AG04450 (cell line): ENCODE results near the gene BEX2. TPM values are rescaled to one million over a fixed set of nuclear protein-coding genes. Genes with fewer than 3 reads are reported as not detected.

ENCODE experiments used
- CTCF ChIA-PET: fragments of 300-600, 350-600 bp; formaldehyde crosslinking; extraction: SDS; loops from one replicate; lab custom pipeline; 2022; ENCODE audit warnings: antibody characterized with exemption, inconsistent platforms; lab: Charles Lee
- POLR2A ChIA-PET: fragments of 350-600 bp; formaldehyde crosslinking; extraction: SDS; loops from one replicate; lab custom pipeline; 2021; ENCODE audit warnings: antibody characterized with exemption, inconsistent platforms; lab: Yijun Ruan, JAX
- DNase-seq: peaks from one replicate; pipeline ENCODE4 v3.0.0-alpha.2; 2011; ENCODE audit warnings: low read depth, low spot score
- H3K27ac ChIP-seq: one replicate; pipeline ENCODE4 v1.5.1; 2012; ENCODE audit warnings: low read depth, low read length, control low read depth
- H3K27me3 ChIP-seq: one replicate; pipeline ENCODE4 v1.6.0; 2012; ENCODE audit warnings: low read length; ENCODE audit not compliant: control insufficient read depth, insufficient read depth
- H3K4me3 ChIP-seq: 2 replicates; pipeline ENCODE4 v1.5.1; 2011; ENCODE audit warnings: mild to moderate bottlenecking, low read depth, low read length, control low read depth
- H3K9me3 ChIP-seq: 2 replicates; pipeline ENCODE4 v1.5.1; 2012; ENCODE audit warnings: low read length; ENCODE audit not compliant: control insufficient read depth, insufficient read depth
- CTCF ChIP-seq: IDR thresholded peaks from 2 replicates; pipeline ENCODE4 v1.5.1; 2011; ENCODE audit warnings: low read depth, low read length, control low read depth, inconsistent platforms
- polyA plus RNA-seq: library from polyadenylated mRNA; depleted of rRNA; stranded (reverse); fragments of >200 nt; gene quantifications from 2 replicates; pipeline ENCODE4 v1.2.3, GENCODE V29; 2011

The BEX2 gene
- polyA plus RNA-seq, 1 experiment = 0.25 TPM

DNA sequence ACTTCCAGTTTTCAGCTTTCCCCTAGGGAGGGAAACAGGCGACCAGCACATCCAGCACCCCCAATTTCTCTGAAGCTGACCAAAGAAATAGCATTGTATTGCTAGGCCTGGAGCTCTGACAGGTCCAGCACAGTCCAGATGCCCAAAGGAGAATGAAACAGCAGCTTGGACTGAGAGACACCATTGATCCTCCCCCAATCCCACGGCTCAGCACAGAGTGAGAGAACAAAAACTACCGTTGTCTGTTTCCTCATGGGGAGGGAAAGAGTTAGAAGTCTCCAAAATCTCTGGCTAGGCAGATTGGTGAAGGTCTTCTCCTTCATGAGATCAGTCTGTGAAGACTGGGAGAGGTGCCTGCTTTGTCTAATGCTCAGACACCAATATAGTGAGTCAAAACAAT, 27.9 kb upstream of the BEX2 start:
- Histone ChIP-seq H3K9me3 (no peaks in the 10 kb centered on the region), H3K27me3 (peaks cover 7% of the 10 kb centered on the region), H3K27ac (no peak overlapping the region), H3K4me3 (no peak overlapping the region)
- DNase-seq = no peak
- CTCF ChIA-PET = interaction anchor here (0.8 kb wide), 1 partner anchor 125 kb away, joined by 5 read pairs; no protein-coding TSS in a partner anchor
- no peak for TF ChIP-seq CTCF
- POLR2A ChIA-PET = no interaction called here

DNA sequence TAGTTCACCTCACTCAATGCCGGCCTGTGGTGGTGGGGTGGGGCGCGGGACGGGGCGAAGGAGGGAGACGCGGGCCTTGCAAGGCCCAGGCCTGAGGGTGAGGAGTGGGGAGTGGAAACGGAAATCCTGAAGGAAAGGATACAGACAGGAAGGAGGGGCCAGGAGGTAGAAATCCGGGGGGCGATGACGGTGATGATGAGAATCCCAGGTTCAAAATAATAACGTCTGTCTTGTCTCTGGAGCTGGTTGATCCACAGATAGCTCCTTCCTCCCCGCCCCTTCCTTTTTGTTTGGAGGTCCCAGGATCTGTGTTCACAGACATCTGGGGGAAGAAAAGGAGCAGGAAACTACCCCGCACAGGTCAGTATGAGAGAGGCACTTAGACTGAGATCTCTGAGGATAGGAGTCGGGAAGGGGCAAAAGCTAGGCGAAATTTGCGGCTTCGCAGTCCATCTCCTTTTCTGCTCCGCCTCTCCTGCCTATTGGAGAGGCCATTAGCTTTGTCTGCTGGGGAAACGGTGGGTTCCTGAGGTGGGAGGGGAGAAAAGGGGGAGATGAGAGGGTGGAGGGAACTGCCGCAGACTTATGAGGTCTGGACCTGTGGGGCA, 20.0 kb upstream of the BEX2 start:
- H3K27ac ChIP-seq = no peak overlapping the region
- DNase-seq = no peak
- H3K27me3 ChIP-seq = no peaks in the 10 kb centered on the region
- POLR2A ChIA-PET = no interaction called here
- H3K9me3 ChIP-seq = no peaks in the 10 kb centered on the region
- TF ChIP-seq CTCF = no peak
- peak overlapping the region; percentile 59 for H3K4me3 ChIP-seq
- CTCF ChIA-PET = interaction anchor here (1.3 kb wide), 2 partner anchors 11 to 134 kb away, joined by 3 to 4 read pairs; no protein-coding TSS in a partner anchor

GRCh38 chrX:103329991-103330390, 19.2 kb upstream of the BEX2 start, which contains the start of gene TCEAL7:
TSS of gene TCEAL7 (plus strand) at chrX:103330239. CDS start at chrX:103331404, 1,165 bp downstream.
- CTCF ChIA-PET = interaction anchor here (1.3 to 1.6 kb wide), 3 partner anchors 12 to 135 kb away, joined by 3 to 6 read pairs (median 4); no protein-coding TSS in a partner anchor
- TF ChIP-seq CTCF = no peak
- POLR2A ChIA-PET = no interaction called here

GRCh38 chrX:103311399-103311780, 600 bp upstream of the BEX2 start:
- CTCF ChIA-PET = no interaction called here
- H3K27ac ChIP-seq = no peak overlapping the region
- POLR2A ChIA-PET = no interaction called here

More at GRCh38 chrX:103329991-103330390, 19.2 kb upstream of the BEX2 start, which contains the start of gene TCEAL7:
- Histone ChIP-seq H3K27me3 (no peaks in the 10 kb centered on the region), H3K4me3 (peak within 1 kb of the TSS; percentile 59), H3K9me3 (no peaks in the 10 kb centered on the region), H3K27ac (no peak within 1 kb of the TSS)
- DNase-seq = no peak

More at GRCh38 chrX:103311399-103311780, 600 bp upstream of the BEX2 start:
- Histone ChIP-seq H3K4me3 (no peak overlapping the region), H3K27me3 (peaks cover 12% of the 10 kb centered on the region), H3K9me3 (no peaks in the 10 kb centered on the region)
- no peak for DNase-seq
- no peak for TF ChIP-seq CTCF
